Esophagus muscularis mucosa (tissue), 4 donors: Measurements from ENCODE around the gene ZNF248. TPM values are rescaled to one million over a fixed set of nuclear protein-coding genes. Genes with fewer than 3 reads are reported as not detected.

ENCODE experiments used
- DNase-seq: peaks from one replicate; pipeline ENCODE4 v3.0.0-alpha.2; 2017; ENCODE audit errors: extremely low spot score
- H3K27ac ChIP-seq, 4 donors: fragments of 200-600 bp; sonication (generic); replicated peaks in 1 of 4; 1 replicate in 3 of 4; 2 replicates in 1 of 4; pipeline ENCODE4 v1.5.1; 2016 to 2019; ENCODE audit warnings: mild to moderate bottlenecking in 1 of 4
- H3K27me3 ChIP-seq, 4 donors: fragments of 200-600 bp; sonication (generic); one replicate each; pipeline versions ENCODE4 v1.5.1 to v1.6.0; 2016 to 2019
- H3K36me3 ChIP-seq, 4 donors: fragments of 200-600 bp; sonication (generic); one replicate each; pipeline ENCODE4 v1.5.1; 2016 to 2019
- H3K4me1 ChIP-seq, 4 donors: fragments of 200-600 bp; sonication (generic); one replicate each; pipeline ENCODE4 v1.5.1; 2016 to 2019
- H3K4me3 ChIP-seq, 4 donors: fragments of 200-600 bp; sonication (generic); 1 replicate in 2 of 4; 2 replicates in 2 of 4; pipeline ENCODE4 v1.5.1; 2016 to 2019; ENCODE audit warnings: mild to moderate bottlenecking in 4 of 4, moderate library complexity in 1 of 4
- H3K9me3 ChIP-seq, 4 donors: fragments of 200-600 bp; sonication (generic); 1 replicate in 3 of 4; 2 replicates in 1 of 4; pipeline ENCODE4 v1.5.1; 2016 to 2019
- CTCF ChIP-seq, 3 experiments: fragments of 200-600 bp in 2 of 3; fragments of 450-650 bp in 1 of 3; sonication (generic) in 2 of 3; IDR thresholded peaks; one replicate each; pipeline ENCODE4 v1.5.1; 2017 to 2019; ENCODE audit warnings: antibody characterized with exemption in 3 of 3, mild to moderate bottlenecking in 2 of 3, moderate library complexity in 1 of 3
- EP300 ChIP-seq: sonication (generic); formaldehyde crosslinking; IDR thresholded peaks from one replicate; pipeline ENCODE4 v1.6.1; 2017; ENCODE audit warnings: antibody characterized with exemption
- POLR2A ChIP-seq: fragments of 450-650 bp; IDR thresholded peaks from one replicate; pipeline ENCODE4 v1.6.1; 2017; ENCODE audit warnings: antibody characterized with exemption, moderate library complexity, mild to moderate bottlenecking, low read depth
- POLR2AphosphoS5 ChIP-seq, 2 donors: sonication (generic); formaldehyde crosslinking; IDR thresholded peaks; one replicate each; pipeline ENCODE4 v1.6.1; 2017; ENCODE audit warnings: antibody characterized with exemption in 2 of 2
- WGBS: methylation state at CpG from one replicate; pipeline ENCODE4 v1.1.5; 2018; 5-methylcytosine and 5-hydroxymethylcytosine counted together
- intact Hi-C: fragments of 100-400 bp; cut with DNase I; formaldehyde crosslinking; loops from one replicate; pipeline ENCODE4 v1.15.1; 2023
- total RNA-seq, 4 donors: library from RNA; depleted of rRNA; stranded (reverse); fragments of >200 nt; gene quantifications; one replicate each; pipeline versions ENCODE4 v1.1.0 to v1.2.1, GENCODE V29; 2016

ZNF248 gene
- total RNA-seq, 4 donors from 2014 or later: 12.9 to 23.7 (median 17.6) TPM

GRCh38 chr10:37737336-37737735 is 120.1 kb downstream of the ZNF248 start:
- no peak for DNase-seq
- intact Hi-C loops: no loop called here
- H3K4me1 ChIP-seq: no peaks in the 10 kb centered on the region
- no peak overlapping the region for H3K4me3 ChIP-seq
- H3K36me3 ChIP-seq: no peaks in the 10 kb centered on the region
- no peak for TF ChIP-seq POLR2AphosphoS5 (IDR thresholded peaks at IDR 0.05)
- no peak for TF ChIP-seq POLR2A
- no peak for TF ChIP-seq EP300
- TF ChIP-seq CTCF (IDR thresholded peaks at IDR 0.05): no peak
- WGBS: no CpG with 5 or more reads among the region's 15 CpGs
- H3K9me3 ChIP-seq: no peaks in the 10 kb centered on the region
- H3K27ac ChIP-seq: no peak overlapping the region
- H3K27me3 ChIP-seq: peaks cover 0 to 18% (median 0%) of the 10 kb centered on the region in 4 donors

- Histone ChIP-seq H3K9me3 (no peaks in the 10 kb centered on the region), H3K27ac (no peak overlapping the region), H3K27me3 (peaks cover 0 to 21% (median 0%) of the 10 kb centered on the region in 4 donors), H3K36me3 (no peaks in the 10 kb centered on the region), H3K4me3 (no peak overlapping the region), H3K4me1 (no peaks in the 10 kb centered on the region)
- no peak for TF ChIP-seq POLR2AphosphoS5 (IDR thresholded peaks at IDR 0.05)
- no peak for DNase-seq
- intact Hi-C loops: no loop called here
- 55% methylated on average over 1 of the region's 1 CpG for WGBS
These were observed 121.3 kb downstream of the ZNF248 start for GRCh38 chr10:37736120-37736519.

GRCh38 chr10:37734971-37735370 is 122.4 kb downstream of the ZNF248 start:
- peaks cover 0 to 25% (median 0%) of the 10 kb centered on the region in 4 donors for H3K27me3 ChIP-seq
- DNase-seq: no peak
- no peaks in the 10 kb centered on the region for H3K4me1 ChIP-seq
- H3K9me3 ChIP-seq: no peaks in the 10 kb centered on the region
- H3K27ac ChIP-seq: no peak overlapping the region
- no peaks in the 10 kb centered on the region for H3K36me3 ChIP-seq
- WGBS: 84% methylated on average over 2 of the region's 2 CpGs
- TF ChIP-seq POLR2A (no peak), CTCF (IDR thresholded peaks at IDR 0.05) (no peak), EP300 (no peak), POLR2AphosphoS5 (IDR thresholded peaks at IDR 0.05) (no peak)
- no peak overlapping the region for H3K4me3 ChIP-seq
- intact Hi-C loops: no loop called here

Other genes starting within 250 kb of the ZNF248 start
- gene ZNF25, start 119.0 kb upstream of the ZNF248 start, total RNA-seq: 10 to 100 TPM; 16.4 to 24.5 (median 19.6) TPM
- 10 to 100 TPM; 24.9 to 31.5 (median 26.4) TPM for gene ZNF33A, start 153.1 kb upstream of the ZNF248 start, total RNA-seq
- 10 to 100 TPM; 11.4 to 19.1 (median 17.7) TPM for gene ZNF37A, start 236.7 kb upstream of the ZNF248 start, total RNA-seq